Adrenal gland (tissue), 12 donors: Measurements from ENCODE around the gene TINAGL1. TPM values are rescaled to one million over a fixed set of nuclear protein-coding genes. Genes with fewer than 3 reads are reported as not detected.
"Not testable (repeated sequence)": the region's sequence is repeated elsewhere in the genome, so short reads cannot be mapped to it uniquely, and the experiment has no call there.

Experiments used
- DNase-seq, 7 donors: peaks; one replicate each; pipeline ENCODE4 v3.0.0-alpha.2; 2019 to 2020
- H3K27ac ChIP-seq, 5 donors: fragments of 200-600 bp; sonication (generic) in 4 of 5; 1 replicate in 3 of 5; 2 replicates in 2 of 5; pipeline versions ENCODE4 v1.5.1 to v1.8.0; 2016 to 2020; ENCODE audit warnings: mild to moderate bottlenecking in 1 of 5
- H3K27me3 ChIP-seq: fragments of 200-600 bp; 2 replicates; pipeline ENCODE4 v1.8.0; 2021
- H3K36me3 ChIP-seq, 2 donors: fragments of 200-600 bp; replicated peaks in 1 of 2; 1 replicate in 1 of 2; 2 replicates in 1 of 2; pipeline versions ENCODE4 v1.5.1 to v1.8.0; 2018 to 2022
- H3K4me1 ChIP-seq, 2 donors: fragments of 200-600 bp; replicated peaks in 1 of 2; 1 replicate in 1 of 2; 2 replicates in 1 of 2; pipeline versions ENCODE4 v1.5.1 to v1.8.0; 2018 to 2021
- H3K4me3 ChIP-seq, 4 donors: fragments of 200-600 bp; sonication (generic) in 3 of 4; one replicate each; pipeline ENCODE4 v1.5.1; 2016 to 2018
- H3K9me3 ChIP-seq, 3 donors: fragments of 200-600 bp; sonication (generic) in 1 of 3; replicated peaks in 1 of 3; 1 replicate in 2 of 3; 2 replicates in 1 of 3; pipeline versions ENCODE4 v1.5.1 to v1.8.0; 2016 to 2021
- CTCF ChIP-seq, 6 experiments: fragments of 450-650 bp in 4 of 6; fragments of 200-600 bp in 2 of 6; sonication (generic) in 1 of 6; IDR thresholded peaks; 1 replicate in 5 of 6; 2 replicates in 1 of 6; pipeline versions ENCODE4 v1.5.1 to v1.8.0; 2016 to 2021; ENCODE audit warnings: antibody characterized with exemption in 6 of 6, mild to moderate bottlenecking in 2 of 6, moderate library complexity in 1 of 6
- POLR2A ChIP-seq, 2 donors: fragments of 450-650 bp; IDR thresholded peaks; one replicate each; pipeline ENCODE4 v1.6.1; 2017; ENCODE audit warnings: antibody characterized with exemption in 2 of 2, mild to moderate bottlenecking in 2 of 2, moderate library complexity in 1 of 2
- WGBS, 4 donors: extraction: QIAGEN DNeasy Blood & Tissue Kit in 2 of 4; methylation state at CpG; one replicate each; pipeline versions ENCODE4 v1.1.5 to v1.1.7; 2013 to 2017; 5-methylcytosine and 5-hydroxymethylcytosine counted together
- intact Hi-C, 2 donors: fragments of 100-400 bp; cut with DNase I; formaldehyde crosslinking; loops; one replicate each; pipeline versions ENCODE4 v1.14.1 to v1.15.0; 2022 to 2023
- polyA plus RNA-seq, 3 donors: library from polyadenylated mRNA; stranded (reverse); fragments of 200-250 nt in 2 of 3; fragments of 350-450 nt in 1 of 3; fragmentation: Illumina TruSeq in 1 of 3; extraction: RNeasy Lipid Tissue Mini Kit (QIAGEN cat#74804) in 1 of 3; gene quantifications; one replicate each; pipeline ENCODE4 v1.2.3, GENCODE V29; 2013 to 2014
- total RNA-seq, 9 donors: library from RNA; depleted of rRNA in 4 of 9; stranded (reverse); fragments of >200 nt in 4 of 9; fragments of 120-200 nt in 1 of 9; fragmentation: NEBNext Ultra II Directional in 1 of 9; extraction: Animal tissue kit (Norgen Biotek cat#: 25700) in 1 of 9; gene quantifications; one replicate each; pipeline versions ENCODE4 v1.1.0 to v1.2.4, GENCODE V29; 2013 to 2023
- donor health status: healthy with polysubstance abuse.
- donor health status: Bipolar disorder and iron deficiency.
- donor health status: DM: yes; HTN: yes; CAD: no.
- donor health status: DM: no; HTN: no; CAD: no.
- donor health status: DM: no; HTN: no; CAD: no.
- donor health status: DM: yes; HTN: yes; CAD: no.

TINAGL1 gene
- total and polyA plus RNA-seq, 12 donors, result 22.7 to 294 (median 89.9) TPM

GRCh38 chr1:31584869-31585735, 8.8 kb downstream of the TINAGL1 start:
- no peaks in the 10 kb centered on the region for H3K36me3 ChIP-seq
- intact Hi-C loops, result no loop called here
- no peak overlapping the region for H3K4me3 ChIP-seq
- TF ChIP-seq POLR2A (IDR thresholded peaks at IDR 0.05) (no peak), CTCF (IDR thresholded peaks at IDR 0.05) (no peak)
- H3K4me1 ChIP-seq, result peaks cover 27 to 52% of the 10 kb centered on the region in 2 donors
- DNase-seq, result peak in 1 of 7 donors; percentile 52
- H3K27me3 ChIP-seq, result no peaks in the 10 kb centered on the region
- 85 to 95% (median 94%) methylated on average over 10 to 27 of the region's 27 CpGs for WGBS, 4 donors
- no peaks in the 10 kb centered on the region for H3K9me3 ChIP-seq
- H3K27ac ChIP-seq, result peak overlapping the region in 3 of 5 donors; percentile 27 to 83 (median 62)

DNA sequence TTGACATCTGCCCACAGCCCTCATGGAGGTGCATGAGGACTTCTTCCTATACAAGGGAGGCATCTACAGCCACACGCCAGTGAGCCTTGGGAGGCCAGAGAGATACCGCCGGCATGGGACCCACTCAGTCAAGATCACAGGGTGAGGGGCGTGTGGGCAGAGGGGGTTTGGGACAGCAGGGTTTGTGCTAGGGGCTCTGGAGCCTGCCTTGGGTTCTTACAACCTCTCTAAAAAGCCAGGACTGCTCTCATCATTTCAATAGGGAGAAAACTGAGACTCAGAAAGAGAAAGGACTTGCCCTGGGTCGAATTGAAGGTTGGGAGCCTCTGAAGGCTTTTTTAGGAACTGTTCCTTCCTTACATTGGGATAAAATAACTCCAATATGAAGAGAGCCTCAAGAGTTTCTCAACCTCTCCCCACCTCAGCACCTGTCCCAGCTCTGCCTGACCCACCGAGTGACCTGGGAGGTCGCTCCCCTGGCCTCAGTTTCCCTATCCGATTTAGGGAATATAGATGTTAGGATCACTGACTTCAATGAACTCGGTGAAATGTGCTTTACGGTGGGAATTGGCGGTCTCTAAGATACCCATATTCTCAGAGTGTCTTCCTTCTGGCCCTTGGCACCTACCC, 9.5 kb downstream of the TINAGL1 start:
- Histone ChIP-seq H3K4me3 (no peak overlapping the region), H3K4me1 (peaks cover 27 to 52% of the 10 kb centered on the region in 2 donors), H3K27me3 (no peaks in the 10 kb centered on the region), H3K9me3 (no peaks in the 10 kb centered on the region), H3K36me3 (no peaks in the 10 kb centered on the region), H3K27ac (peak overlapping the region in 2 of 5 donors; percentile 17 to 83)
- no peak for TF ChIP-seq CTCF (IDR thresholded peaks at IDR 0.05)
- 80 to 88% (median 86%) methylated on average over 7 to 11 of the region's 11 CpGs for WGBS, 4 donors
- intact Hi-C loops, result no loop called here
- DNase-seq, result no peak

- Histone ChIP-seq H3K4me3 (no peak overlapping the region), H3K9me3 (no peaks in the 10 kb centered on the region), H3K36me3 (no peaks in the 10 kb centered on the region), H3K27me3 (no peaks in the 10 kb centered on the region), H3K27ac (peak overlapping the region in 3 of 5 donors; percentile 17 to 83 (median 78)), H3K4me1 (peaks cover 27 to 52% of the 10 kb centered on the region in 2 donors)
- DNase-seq, result peak in 1 of 7 donors; percentile 51
- intact Hi-C loops, result no loop called here
- WGBS, 4 donors, result 77 to 88% (median 81%) methylated on average over 13 to 47 of the region's 47 CpGs
- TF ChIP-seq POLR2A (IDR thresholded peaks at IDR 0.05), result no peak
- TF ChIP-seq CTCF (IDR thresholded peaks at IDR 0.05), result no peak
These were observed 10.3 kb downstream of the TINAGL1 start for GRCh38 chr1:31586376-31587327.

- H3K27ac ChIP-seq, result peak overlapping the region in 3 of 5 donors; percentile 73 to 81 (median 78)
- DNase-seq, H3K9me3 ChIP-seq, H3K27me3 ChIP-seq, H3K36me3 ChIP-seq, intact Hi-C loops, H3K4me3 ChIP-seq: not testable (repeated sequence)
- H3K4me1 ChIP-seq, result peaks cover 27 to 52% of the 10 kb centered on the region in 2 donors
- 87 to 94% (median 90%) methylated on average over 5 of the region's 5 CpGs for whole genome bisulfite sequencing, 4 donors
These were observed 11.0 kb downstream of the TINAGL1 start for GRCh38 chr1:31587328-31587699.
